Measurements from ENCODE around the gene ANAPC13. TPM values are rescaled to one million over a fixed set of nuclear protein-coding genes. Genes with fewer than 3 reads are reported as not detected.

The ANAPC13 gene
- total and polyA plus RNA-seq, 3 experiments from 2014 or later = 41.0 to 84.6 (median 42.0) TPM

DNA sequence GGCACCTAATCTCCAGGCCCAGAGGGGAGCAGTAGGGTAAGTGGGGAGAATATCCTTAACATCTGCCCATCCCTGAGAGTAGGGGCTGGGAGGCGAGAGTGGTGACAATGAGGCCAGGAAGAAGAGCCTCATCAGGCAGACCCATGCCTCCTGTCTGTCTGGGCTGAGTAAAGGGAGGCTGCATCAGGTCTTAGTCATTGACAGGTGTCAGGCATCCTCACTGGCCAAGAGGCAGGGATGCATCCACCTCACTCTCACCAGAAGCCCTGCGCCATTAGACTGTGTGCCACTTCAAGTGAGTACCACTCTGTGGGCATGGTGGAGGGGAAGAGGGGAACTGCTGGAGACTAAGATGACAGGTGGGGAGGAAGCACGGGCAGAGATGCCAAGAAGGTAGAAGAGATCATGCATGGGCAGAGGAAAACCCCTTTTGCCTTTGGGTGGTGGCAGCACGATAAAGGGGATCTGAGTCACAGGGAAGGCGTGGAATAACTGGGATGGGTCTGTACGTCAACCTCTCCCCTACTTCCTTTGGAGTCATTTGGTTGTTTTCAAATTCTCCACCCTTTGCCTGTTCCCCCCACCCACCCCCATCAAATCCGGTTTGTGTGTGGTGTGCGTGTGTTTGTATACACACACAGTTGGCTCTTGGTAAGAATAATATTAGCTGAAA lies 14.1 kb downstream of the ANAPC13 start:
- H3K27me3 ChIP-seq (ENCODE audit: insufficient read depth, low read length, poor library complexity, severe bottlenecking) = no peaks in the 10 kb centered on the region
- no peak overlapping the region for H3K27ac ChIP-seq (ENCODE audit: low read depth, low read length)
- POLR2A ChIA-PET = no interaction called here
- Mint-ChIP-seq H3K36me3 (peaks cover 0 to 19% (median 7%) of the 10 kb centered on the region in 3 donors), H3K4me3 (no peak overlapping the region), H3K27me3 (no peaks in the 10 kb centered on the region), H3K27ac (no peak overlapping the region), H3K9me3 (no peaks in the 10 kb centered on the region), H3K4me1 (peaks cover 0 to 5% (median 2%) of the 10 kb centered on the region in 3 donors)
- H3K4me1 ChIP-seq (ENCODE audit: insufficient read depth, low read length) = peaks cover 3% of the 10 kb centered on the region
- CTCF ChIA-PET = interaction anchor here (0.8 to 4.3 kb wide), 3 partner anchors 13 to 246 kb away, joined by 3 to 40 read pairs (median 23); partner anchors contain the start of genes ANAPC13 and CEP63
- H3K36me3 ChIP-seq (ENCODE audit: insufficient read depth, low read length) = no peaks in the 10 kb centered on the region
- no peaks in the 10 kb centered on the region for H3K9me3 ChIP-seq (ENCODE audit: low read length)
- H3K4me3 ChIP-seq (ENCODE audit: low read length) = no peak overlapping the region
- no peak for DNase-seq

DNA sequence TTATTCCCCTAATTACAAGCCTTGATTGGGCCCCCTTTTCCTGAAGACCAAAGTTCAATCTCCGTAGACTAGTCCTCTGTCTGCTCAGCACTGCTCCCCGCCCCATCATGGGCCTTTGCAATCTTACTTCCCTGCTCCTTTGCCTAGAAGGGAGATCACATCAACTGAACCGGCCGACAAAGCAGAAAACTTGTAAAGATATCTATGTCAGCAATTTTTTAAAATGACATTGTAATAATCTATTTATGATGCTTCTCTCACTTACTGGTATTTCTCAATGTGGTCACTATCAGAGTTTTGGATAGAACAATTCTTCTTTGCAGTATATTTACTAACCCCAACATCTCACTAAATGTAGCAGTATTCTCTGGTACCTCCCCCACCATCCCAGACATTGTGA lies 17.3 kb downstream of the ANAPC13 start:
- Mint-ChIP-seq H3K36me3 (peaks cover 0 to 5% (median 4%) of the 10 kb centered on the region in 3 donors), H3K27ac (no peak overlapping the region), H3K9me3 (no peaks in the 10 kb centered on the region), H3K4me3 (no peak overlapping the region), H3K4me1 (no peaks in the 10 kb centered on the region), H3K27me3 (peaks cover 0 to 7% of the 10 kb centered on the region in 2 donors)
- Histone ChIP-seq H3K9me3 (ENCODE audit: low read length) (no peaks in the 10 kb centered on the region), H3K4me3 (ENCODE audit: low read length) (no peak overlapping the region), H3K27me3 (ENCODE audit: insufficient read depth, low read length, poor library complexity, severe bottlenecking) (no peaks in the 10 kb centered on the region), H3K4me1 (ENCODE audit: insufficient read depth, low read length) (no peaks in the 10 kb centered on the region), H3K36me3 (ENCODE audit: insufficient read depth, low read length) (no peaks in the 10 kb centered on the region), H3K27ac (ENCODE audit: low read depth, low read length) (no peak overlapping the region)
- CTCF ChIA-PET = no interaction called here
- POLR2A ChIA-PET = no interaction called here
- no peak for DNase-seq

DNA sequence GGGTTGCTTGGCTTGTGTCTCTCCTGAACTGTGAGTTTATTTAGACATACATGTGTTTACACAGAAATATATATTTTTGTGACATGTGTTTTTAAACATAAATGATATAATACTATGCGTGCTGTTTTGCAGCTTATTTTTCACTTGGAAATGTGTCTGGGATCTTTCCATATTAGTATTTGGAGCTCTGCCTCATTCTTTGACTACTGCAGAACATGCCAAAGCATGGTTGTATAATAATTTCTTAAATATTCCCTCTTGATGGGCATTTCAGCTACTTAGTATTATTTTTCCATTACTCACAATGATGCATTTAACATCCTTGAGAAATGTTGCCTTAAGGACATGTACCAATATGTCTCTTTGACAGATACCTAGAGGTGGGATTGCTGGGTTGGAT lies 19.5 kb downstream of the ANAPC13 start:
- Mint-ChIP-seq H3K4me1 (no peaks in the 10 kb centered on the region), H3K9me3 (no peaks in the 10 kb centered on the region), H3K27ac (no peak overlapping the region), H3K27me3 (peaks cover 5 to 18% of the 10 kb centered on the region in 2 donors), H3K4me3 (no peak overlapping the region), H3K36me3 (peaks cover 0 to 1% (median 0%) of the 10 kb centered on the region in 3 donors)
- H3K27ac ChIP-seq (ENCODE audit: low read depth, low read length) = no peak overlapping the region
- no peak for DNase-seq
- no peaks in the 10 kb centered on the region for H3K36me3 ChIP-seq (ENCODE audit: insufficient read depth, low read length)
- H3K4me1 ChIP-seq (ENCODE audit: insufficient read depth, low read length) = no peaks in the 10 kb centered on the region
- H3K4me3 ChIP-seq (ENCODE audit: low read length) = no peak overlapping the region
- H3K27me3 ChIP-seq (ENCODE audit: insufficient read depth, low read length, poor library complexity, severe bottlenecking) = no peaks in the 10 kb centered on the region
- CTCF ChIA-PET = interaction anchor here (0.7 to 2.2 kb wide), 3 partner anchors 9 to 1773 kb away, joined by 3 to 8 read pairs (median 3); no protein-coding TSS in a partner anchor
- POLR2A ChIA-PET = no interaction called here
- no peaks in the 10 kb centered on the region for H3K9me3 ChIP-seq (ENCODE audit: low read length)

DNA sequence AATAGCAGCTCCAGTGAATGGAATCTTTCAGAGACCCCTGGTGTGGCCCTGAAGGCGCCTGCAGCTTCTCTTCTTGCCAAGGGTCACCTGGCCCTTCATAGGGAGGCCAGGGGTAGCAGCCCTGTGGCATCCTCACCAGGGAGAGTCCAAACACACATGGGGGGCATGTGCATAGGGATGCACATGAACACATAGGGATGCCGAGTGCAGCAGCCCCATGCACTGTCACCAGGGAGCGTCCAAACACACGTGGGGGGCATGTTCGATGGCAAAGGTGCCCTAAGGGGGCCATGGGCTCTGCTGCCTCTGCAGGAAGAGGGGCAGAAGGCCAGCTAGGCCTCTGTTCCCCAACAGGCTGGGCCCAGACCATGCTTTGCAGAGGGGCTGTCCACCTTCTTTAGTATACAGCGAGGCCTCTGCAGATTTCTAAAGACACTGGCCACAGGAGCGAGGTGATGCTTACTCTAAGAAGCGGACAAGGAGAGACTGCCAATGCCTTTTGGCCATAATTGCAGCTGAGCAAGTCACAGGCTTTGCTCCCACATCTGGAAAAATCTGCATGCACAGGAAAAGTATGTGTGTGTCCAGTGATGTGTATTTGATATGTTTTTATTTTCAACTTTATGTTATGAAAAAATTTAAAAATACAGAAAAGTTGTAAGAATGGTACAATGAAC lies 21.0 kb downstream of the ANAPC13 start:
- no peak overlapping the region for H3K4me3 Mint-ChIP-seq
- DNase-seq = no peak
- no peak overlapping the region for H3K27ac Mint-ChIP-seq
- Histone ChIP-seq H3K4me3 (ENCODE audit: low read length) (no peak overlapping the region), H3K4me1 (ENCODE audit: insufficient read depth, low read length) (no peaks in the 10 kb centered on the region), H3K36me3 (ENCODE audit: insufficient read depth, low read length) (no peaks in the 10 kb centered on the region), H3K27ac (ENCODE audit: low read depth, low read length) (no peak overlapping the region), H3K9me3 (ENCODE audit: low read length) (no peaks in the 10 kb centered on the region), H3K27me3 (ENCODE audit: insufficient read depth, low read length, poor library complexity, severe bottlenecking) (no peaks in the 10 kb centered on the region)
- H3K27me3 Mint-ChIP-seq = peaks cover 6 to 19% of the 10 kb centered on the region in 2 donors
- no peaks in the 10 kb centered on the region for H3K9me3 Mint-ChIP-seq
- H3K4me1 Mint-ChIP-seq = no peaks in the 10 kb centered on the region
- POLR2A ChIA-PET = no interaction called here
- peaks cover 0 to 1% (median 0%) of the 10 kb centered on the region in 3 donors for H3K36me3 Mint-ChIP-seq
- CTCF ChIA-PET = no interaction called here

DNA sequence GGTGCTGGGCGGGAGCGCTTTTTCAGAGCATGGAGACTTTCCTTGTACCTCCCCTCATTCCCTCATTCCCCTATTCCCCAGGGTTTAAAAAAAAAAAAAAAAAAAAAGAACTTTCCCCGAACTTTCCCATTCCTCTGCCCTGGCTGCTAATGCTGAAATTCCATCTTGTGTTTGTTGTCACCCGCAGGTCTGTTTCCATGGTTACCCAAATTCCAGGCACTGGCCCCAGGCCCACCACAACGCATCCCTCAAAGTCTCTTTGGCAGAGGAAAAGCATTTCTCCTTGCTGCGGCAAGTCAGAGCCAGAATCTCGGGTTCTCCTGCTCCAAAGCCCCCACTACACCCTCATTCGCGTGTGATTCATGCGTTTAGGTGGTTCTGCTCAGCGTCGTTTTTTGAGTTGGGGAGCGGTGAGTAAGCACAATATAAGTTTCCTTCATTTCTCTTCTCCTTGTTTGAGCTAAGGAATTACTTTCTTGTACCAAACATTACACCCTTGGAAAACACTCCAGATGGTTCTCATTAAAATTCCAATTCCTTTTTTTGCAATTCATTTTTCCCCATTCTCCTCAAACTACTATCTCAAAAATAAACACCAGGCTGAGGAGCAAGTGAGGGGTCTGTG lies 21.6 kb downstream of the ANAPC13 start:
- Mint-ChIP-seq H3K27me3 (peaks cover 6 to 25% of the 10 kb centered on the region in 2 donors), H3K36me3 (peaks cover 0 to 1% (median 0%) of the 10 kb centered on the region in 3 donors), H3K4me1 (no peaks in the 10 kb centered on the region), H3K27ac (no peak overlapping the region), H3K4me3 (no peak overlapping the region), H3K9me3 (no peaks in the 10 kb centered on the region)
- no peaks in the 10 kb centered on the region for H3K27me3 ChIP-seq (ENCODE audit: insufficient read depth, low read length, poor library complexity, severe bottlenecking)
- no peak overlapping the region for H3K27ac ChIP-seq (ENCODE audit: low read depth, low read length)
- DNase-seq = no peak
- H3K4me3 ChIP-seq (ENCODE audit: low read length) = no peak overlapping the region
- no peaks in the 10 kb centered on the region for H3K9me3 ChIP-seq (ENCODE audit: low read length)
- no peaks in the 10 kb centered on the region for H3K4me1 ChIP-seq (ENCODE audit: insufficient read depth, low read length)
- ChIA-PET POLR2A (no interaction called here), CTCF (no interaction called here)
- no peaks in the 10 kb centered on the region for H3K36me3 ChIP-seq (ENCODE audit: insufficient read depth, low read length)

DNA sequence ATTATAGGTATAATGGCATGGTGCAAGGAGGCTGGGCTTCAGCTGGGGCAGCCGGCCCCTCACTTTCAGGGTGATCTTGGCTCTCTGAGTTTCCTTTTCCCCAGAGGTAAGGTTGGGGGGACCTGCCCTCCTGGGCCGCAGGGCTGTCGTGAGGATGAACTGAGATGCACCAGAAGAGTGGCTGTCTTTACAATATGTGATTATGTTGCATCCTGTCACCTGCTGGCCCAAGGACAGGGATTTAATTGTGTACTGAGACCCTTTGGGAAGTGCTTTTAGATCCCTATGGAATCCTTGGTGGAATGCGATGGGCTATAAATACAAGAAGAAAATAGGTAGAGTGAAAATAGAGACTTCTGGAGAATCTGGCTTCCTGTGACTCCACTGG lies 22.1 kb downstream of the ANAPC13 start:
- DNase-seq = no peak
- no peak overlapping the region for H3K27ac Mint-ChIP-seq
- Histone ChIP-seq H3K4me1 (ENCODE audit: insufficient read depth, low read length) (no peaks in the 10 kb centered on the region), H3K9me3 (ENCODE audit: low read length) (no peaks in the 10 kb centered on the region), H3K36me3 (ENCODE audit: insufficient read depth, low read length) (no peaks in the 10 kb centered on the region), H3K27me3 (ENCODE audit: insufficient read depth, low read length, poor library complexity, severe bottlenecking) (no peaks in the 10 kb centered on the region), H3K27ac (ENCODE audit: low read depth, low read length) (no peak overlapping the region), H3K4me3 (ENCODE audit: low read length) (no peak overlapping the region)
- peaks cover 6 to 29% of the 10 kb centered on the region in 2 donors for H3K27me3 Mint-ChIP-seq
- H3K36me3 Mint-ChIP-seq = peaks cover 0 to 1% (median 0%) of the 10 kb centered on the region in 3 donors
- H3K4me1 Mint-ChIP-seq = no peaks in the 10 kb centered on the region
- POLR2A ChIA-PET = no interaction called here
- no peak overlapping the region for H3K4me3 Mint-ChIP-seq
- CTCF ChIA-PET = no interaction called here
- H3K9me3 Mint-ChIP-seq = no peaks in the 10 kb centered on the region

DNA sequence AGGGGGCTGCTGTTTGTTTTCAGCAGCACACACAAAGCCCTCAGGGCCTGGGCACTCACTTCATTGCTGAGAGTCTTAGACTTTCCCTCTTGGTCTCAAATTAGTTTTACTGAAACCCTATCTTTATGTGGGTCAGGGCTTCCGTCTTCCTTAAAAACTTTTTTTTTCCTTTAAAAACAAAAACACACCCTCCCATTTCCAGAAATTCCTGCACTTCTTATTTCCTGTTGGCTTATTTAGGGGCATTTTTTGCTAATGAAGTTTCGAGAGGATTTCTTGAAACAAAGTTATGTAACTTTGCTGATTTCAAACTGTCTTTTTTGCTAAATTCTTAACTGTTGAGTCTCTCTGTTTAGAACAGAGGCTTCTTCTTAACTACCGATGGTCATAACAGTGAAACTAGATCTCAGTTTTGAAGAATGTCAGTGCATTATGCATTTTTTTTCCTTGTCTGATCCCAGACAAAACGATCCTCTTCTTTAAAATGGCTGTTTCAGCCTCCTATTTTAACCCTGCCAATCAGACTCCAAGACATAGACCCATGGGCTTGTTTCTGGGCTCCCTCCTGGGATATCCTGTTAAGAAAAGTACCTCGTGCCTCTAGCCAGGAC lies 23.3 kb downstream of the ANAPC13 start:
- Mint-ChIP-seq H3K27ac (no peak overlapping the region), H3K4me1 (no peaks in the 10 kb centered on the region), H3K9me3 (no peaks in the 10 kb centered on the region), H3K36me3 (peaks cover 0 to 1% (median 0%) of the 10 kb centered on the region in 3 donors), H3K4me3 (no peak overlapping the region), H3K27me3 (peaks cover 9 to 41% of the 10 kb centered on the region in 2 donors)
- Histone ChIP-seq H3K4me3 (ENCODE audit: low read length) (no peak overlapping the region), H3K27me3 (ENCODE audit: insufficient read depth, low read length, poor library complexity, severe bottlenecking) (no peaks in the 10 kb centered on the region), H3K4me1 (ENCODE audit: insufficient read depth, low read length) (no peaks in the 10 kb centered on the region), H3K36me3 (ENCODE audit: insufficient read depth, low read length) (no peaks in the 10 kb centered on the region), H3K27ac (ENCODE audit: low read depth, low read length) (no peak overlapping the region), H3K9me3 (ENCODE audit: low read length) (no peaks in the 10 kb centered on the region)
- ChIA-PET POLR2A (no interaction called here), CTCF (interaction anchor here (1.2 kb wide), 1 partner anchor 11 kb away, joined by 3 read pairs; no protein-coding TSS in a partner anchor)
- no peak for DNase-seq

DNA sequence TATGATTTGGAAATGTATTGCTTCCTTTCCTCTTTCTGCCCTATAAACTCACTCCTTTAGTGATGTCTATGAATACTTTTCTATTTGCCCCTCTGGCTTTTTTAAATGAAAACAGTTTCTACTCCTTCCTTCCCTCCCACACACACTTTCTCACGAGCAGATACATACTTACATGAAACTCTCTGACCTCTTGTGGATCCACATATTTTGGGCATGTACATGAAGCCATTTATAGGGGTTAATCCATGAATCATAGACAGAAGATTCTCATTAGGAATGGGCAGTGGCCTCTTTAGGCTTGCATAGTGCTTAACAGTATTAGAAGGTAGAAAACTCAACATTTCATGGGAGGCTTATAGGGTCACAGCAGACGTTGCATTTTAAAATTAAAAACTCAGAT lies 24.8 kb downstream of the ANAPC13 start:
- ChIA-PET POLR2A (no interaction called here), CTCF (no interaction called here)
- Mint-ChIP-seq H3K27ac (no peak overlapping the region), H3K36me3 (no peaks in the 10 kb centered on the region), H3K9me3 (no peaks in the 10 kb centered on the region), H3K27me3 (peaks cover 14 to 47% of the 10 kb centered on the region in 2 donors), H3K4me3 (no peak overlapping the region), H3K4me1 (no peaks in the 10 kb centered on the region)
- no peak for DNase-seq
- Histone ChIP-seq H3K9me3 (ENCODE audit: low read length) (no peaks in the 10 kb centered on the region), H3K27me3 (ENCODE audit: insufficient read depth, low read length, poor library complexity, severe bottlenecking) (peaks cover under 1% of the 10 kb centered on the region), H3K27ac (ENCODE audit: low read depth, low read length) (no peak overlapping the region), H3K36me3 (ENCODE audit: insufficient read depth, low read length) (no peaks in the 10 kb centered on the region), H3K4me1 (ENCODE audit: insufficient read depth, low read length) (no peaks in the 10 kb centered on the region), H3K4me3 (ENCODE audit: low read length) (no peak overlapping the region)

All from CD8-positive, alpha-beta memory T cell (primary cell).